Effector memory CD4-positive, alpha-beta T cell (primary cell): ENCODE data around the gene EOLA1.
"Not testable (repeated sequence)": the region's sequence is repeated elsewhere in the genome, so short reads cannot be mapped to it uniquely, and the experiment has no call there.

Source experiments
- DNase-seq, 3 donors: peaks; one replicate each; pipeline ENCODE4 v3.0.0-alpha.2; 2020
- H3K27ac ChIP-seq: 2 replicates; pipeline ENCODE4 v1.7.0; 2013; ENCODE audit warnings: mild to moderate bottlenecking, low read length, moderate library complexity; ENCODE audit not compliant: insufficient read depth, poor library complexity, severe bottlenecking
- H3K27me3 ChIP-seq: replicated peaks from 2 replicates; pipeline ENCODE4 v1.7.0; 2013; ENCODE audit warnings: mild to moderate bottlenecking, low read length; ENCODE audit not compliant: insufficient read depth, control insufficient read depth, poor library complexity, severe bottlenecking
- H3K36me3 ChIP-seq: 2 replicates; pipeline ENCODE4 v1.7.0; 2013; ENCODE audit warnings: mild to moderate bottlenecking, low read length, moderate library complexity; ENCODE audit not compliant: control insufficient read depth, insufficient read depth
- H3K4me1 ChIP-seq: 2 replicates; pipeline ENCODE4 v1.7.0; 2013; ENCODE audit warnings: low read length, mild to moderate bottlenecking; ENCODE audit not compliant: control insufficient read depth, insufficient read depth, poor library complexity, severe bottlenecking
- H3K4me3 ChIP-seq: 2 replicates; pipeline ENCODE4 v1.7.0; 2013; ENCODE audit warnings: low read length, low read depth, mild to moderate bottlenecking; ENCODE audit not compliant: insufficient read depth, poor library complexity, severe bottlenecking
- H3K9me3 ChIP-seq: 2 replicates; pipeline ENCODE4 v1.7.0; 2013; ENCODE audit warnings: mild to moderate bottlenecking, low read length, moderate library complexity; ENCODE audit not compliant: control insufficient read depth

EOLA1 gene

DNA sequence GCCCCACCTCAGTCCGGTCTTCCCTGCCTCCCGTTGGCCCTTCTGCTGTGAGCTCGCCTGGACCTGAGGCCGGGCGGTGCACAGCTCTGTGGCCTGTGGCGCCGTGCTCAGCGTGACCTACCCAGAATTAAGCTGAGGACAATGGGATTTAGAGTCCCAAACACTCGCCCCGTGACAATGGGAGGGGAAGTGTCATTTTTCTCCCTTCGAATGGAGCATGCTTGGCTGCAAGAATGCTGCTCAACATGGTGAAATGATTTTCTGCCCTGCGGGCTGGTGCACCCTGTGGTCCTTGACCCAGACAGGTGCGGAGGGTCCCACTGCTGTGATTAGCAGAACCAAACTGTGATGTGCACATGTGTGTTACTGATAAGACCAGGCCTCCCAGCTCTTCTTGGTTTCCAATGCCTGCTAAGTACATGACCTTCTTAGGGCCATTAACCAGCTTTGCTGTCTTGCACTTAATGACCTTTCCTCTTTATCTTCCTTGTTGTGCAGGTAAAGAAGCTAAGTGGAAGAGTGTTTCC lies 772 bp downstream of the EOLA1 start:
- Histone ChIP-seq H3K4me1 (peaks cover 4% of the 10 kb centered on the region), H3K4me3 (peak overlapping the region; percentile 74), H3K27ac (peak overlapping the region; percentile 98), H3K27me3 (no peaks in the 10 kb centered on the region), H3K9me3 (no peaks in the 10 kb centered on the region), H3K36me3 (no peaks in the 10 kb centered on the region)
- DNase-seq: no peak

- not testable (repeated sequence) for H3K27ac ChIP-seq, H3K4me1 ChIP-seq, H3K9me3 ChIP-seq, DNase-seq, H3K4me3 ChIP-seq, H3K36me3 ChIP-seq, H3K27me3 ChIP-seq
Measured at GRCh38 chrX:149545545-149546543, 5.0 kb downstream of the EOLA1 start.

DNA sequence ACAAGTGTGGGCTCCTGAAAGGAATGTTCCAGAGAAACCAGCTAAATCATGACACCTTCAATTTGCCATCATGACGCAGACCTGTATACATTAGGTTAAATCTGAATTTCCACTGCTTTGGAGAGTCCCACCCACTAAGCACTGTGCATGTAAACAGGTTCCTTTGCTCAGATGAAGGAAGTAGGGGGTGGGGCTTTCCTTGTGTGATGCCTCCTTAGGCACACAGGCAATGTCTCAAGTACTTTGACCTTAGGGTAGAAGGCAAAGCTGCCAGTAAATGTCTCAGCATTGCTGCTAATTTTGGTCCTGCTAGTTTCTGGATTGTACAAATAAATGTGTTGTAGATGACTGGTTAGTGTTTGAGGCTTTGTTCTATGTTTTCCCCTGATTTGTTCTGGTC lies 6.2 kb downstream of the EOLA1 start:
- not testable (repeated sequence) for H3K27ac ChIP-seq, H3K4me3 ChIP-seq, H3K27me3 ChIP-seq, H3K4me1 ChIP-seq, DNase-seq, H3K9me3 ChIP-seq, H3K36me3 ChIP-seq

DNA sequence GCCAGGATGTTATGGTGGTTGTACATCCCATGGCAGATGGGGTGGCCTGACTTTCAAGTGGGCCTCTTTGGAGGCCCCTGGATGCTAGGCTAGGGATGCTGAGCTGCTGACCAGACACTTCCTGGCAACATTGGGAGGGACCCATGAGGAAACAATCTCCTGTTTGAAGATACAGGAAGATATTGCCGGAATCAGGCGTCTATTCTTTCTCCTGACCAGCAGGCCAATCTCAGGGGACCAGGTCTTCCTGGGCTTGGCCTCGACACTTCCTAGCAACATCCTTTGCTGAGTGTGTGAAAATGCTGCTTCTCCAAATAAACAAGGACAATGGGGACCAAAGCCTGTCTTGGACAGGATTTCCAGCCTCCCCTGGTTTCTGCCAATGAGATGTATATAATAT lies 7.0 kb downstream of the EOLA1 start:
- H3K27ac ChIP-seq, H3K4me1 ChIP-seq, H3K27me3 ChIP-seq, DNase-seq, H3K36me3 ChIP-seq, H3K9me3 ChIP-seq, H3K4me3 ChIP-seq: not testable (repeated sequence)

DNA sequence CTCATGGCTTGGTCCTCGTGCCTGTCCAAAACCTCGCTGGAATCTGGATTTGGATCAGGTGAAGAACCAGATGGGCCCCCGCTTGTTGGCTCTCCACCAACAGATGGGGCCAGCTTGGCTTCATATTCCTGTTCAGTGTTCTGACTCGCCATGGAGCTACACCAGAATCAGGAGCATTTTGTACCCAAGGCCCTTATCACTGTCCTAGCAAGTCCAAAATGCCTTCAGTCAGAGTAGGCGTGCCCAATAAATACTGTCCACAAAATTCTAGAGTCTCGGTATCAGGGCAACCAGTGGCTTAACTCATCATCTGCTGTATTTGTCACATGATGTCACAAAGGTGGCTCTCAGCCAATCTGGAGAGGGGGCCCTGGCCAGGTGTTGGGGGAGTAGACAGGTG lies 8.9 kb downstream of the EOLA1 start, which contains the start of gene HSFX3:
TSS of gene HSFX3 (minus strand) at position 224 of the 400 bp plus-strand sequence. CDS start at position 152, 72 bp downstream.
- not testable (repeated sequence) for H3K4me1 ChIP-seq, H3K36me3 ChIP-seq, H3K27me3 ChIP-seq, H3K9me3 ChIP-seq, DNase-seq, H3K27ac ChIP-seq, H3K4me3 ChIP-seq

DNA sequence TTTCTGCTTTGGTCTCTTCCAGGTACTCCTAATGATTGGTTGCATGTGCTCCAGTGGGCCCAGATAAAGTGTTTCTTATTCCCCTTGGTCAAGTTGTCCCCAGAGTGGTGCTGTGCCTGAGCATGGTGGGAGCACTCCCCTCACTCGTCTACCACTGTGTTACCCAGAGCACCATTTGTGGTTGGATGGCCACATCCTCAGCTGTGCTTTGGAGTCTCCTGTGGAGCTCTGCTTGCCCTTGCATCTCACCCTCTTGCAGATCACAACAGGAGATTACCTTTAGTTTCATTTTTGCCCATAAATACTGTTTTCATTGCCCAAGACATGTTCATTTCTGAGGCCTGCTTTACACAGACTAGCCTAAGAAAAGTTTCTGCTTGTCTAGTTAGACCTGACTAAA lies 9.6 kb downstream of the EOLA1 start:
- not testable (repeated sequence) for H3K4me1 ChIP-seq, H3K27ac ChIP-seq, DNase-seq, H3K9me3 ChIP-seq, H3K4me3 ChIP-seq, H3K36me3 ChIP-seq, H3K27me3 ChIP-seq

GRCh38 chrX:149551245-149551938 lies 10.6 kb downstream of the EOLA1 start:
- H3K27me3 ChIP-seq, H3K9me3 ChIP-seq, H3K4me1 ChIP-seq, H3K4me3 ChIP-seq, H3K27ac ChIP-seq, DNase-seq, H3K36me3 ChIP-seq: not testable (repeated sequence)

- not testable (repeated sequence) for H3K27me3 ChIP-seq, H3K9me3 ChIP-seq, H3K36me3 ChIP-seq, H3K4me1 ChIP-seq, H3K27ac ChIP-seq, DNase-seq, H3K4me3 ChIP-seq
Measured at GRCh38 chrX:149551939-149552248, 11.1 kb downstream of the EOLA1 start.

DNA sequence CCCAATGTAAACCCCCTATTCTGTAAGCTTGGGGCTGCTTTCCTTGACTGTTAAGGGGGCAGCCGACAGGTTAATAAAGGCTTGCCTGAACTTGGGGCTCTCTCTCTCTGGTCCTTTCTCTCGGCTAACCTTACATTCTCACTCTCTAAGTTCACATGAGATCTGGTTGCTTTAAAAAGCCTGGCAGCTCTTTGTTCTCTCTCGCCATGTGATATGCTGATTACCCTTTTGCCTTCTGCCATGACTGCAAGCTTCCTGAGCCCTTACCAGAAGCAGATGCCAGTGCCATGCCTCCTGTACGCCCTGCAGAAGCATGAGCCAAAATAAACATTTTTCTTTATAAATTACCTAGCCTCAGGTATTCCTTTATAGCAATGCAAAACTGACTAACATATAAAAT lies 14.4 kb downstream of the EOLA1 start:
- not testable (repeated sequence) for H3K27me3 ChIP-seq, DNase-seq, H3K9me3 ChIP-seq, H3K4me1 ChIP-seq, H3K4me3 ChIP-seq, H3K36me3 ChIP-seq, H3K27ac ChIP-seq

- Histone ChIP-seq H3K27me3 (no peaks in the 10 kb centered on the region), H3K9me3 (no peaks in the 10 kb centered on the region), H3K4me1 (no peaks in the 10 kb centered on the region), H3K36me3 (no peaks in the 10 kb centered on the region), H3K4me3 (no peak overlapping the region), H3K27ac (no peak overlapping the region)
- no peak for DNase-seq
Measured at GRCh38 chrX:149563359-149563758, 22.5 kb downstream of the EOLA1 start.
